Tibial nerve (tissue), 4 donors: ENCODE measurements around the gene KCNQ4. TPM values are rescaled to one million over a fixed set of nuclear protein-coding genes. Genes with fewer than 3 reads are reported as not detected.

Source experiments
- DNase-seq, 2 donors: peaks; one replicate each; pipeline ENCODE4 v3.0.0-alpha.2; 2019; ENCODE audit warnings: low spot score in 2 of 2
- H3K27ac ChIP-seq, 4 donors: fragments of 200-600 bp; sonication (generic) in 3 of 4; one replicate each; pipeline ENCODE4 v1.5.1; 2017 to 2019; ENCODE audit warnings: mild to moderate bottlenecking in 1 of 4
- H3K27me3 ChIP-seq, 2 donors: fragments of 200-600 bp; sonication (generic) in 1 of 2; one replicate each; pipeline versions ENCODE4 v1.5.1 to v1.6.0; 2017 to 2019
- H3K36me3 ChIP-seq, 3 donors: fragments of 200-600 bp; sonication (generic); one replicate each; pipeline ENCODE4 v1.5.1; 2018 to 2019
- H3K4me1 ChIP-seq, 4 donors: fragments of 200-600 bp; sonication (generic) in 3 of 4; one replicate each; pipeline ENCODE4 v1.5.1; 2017 to 2019
- H3K4me3 ChIP-seq, 4 donors: fragments of 200-600 bp; sonication (generic) in 3 of 4; one replicate each; pipeline ENCODE4 v1.5.1; 2017 to 2019; ENCODE audit warnings: mild to moderate bottlenecking in 1 of 4, moderate library complexity in 1 of 4
- H3K9me3 ChIP-seq, 4 donors: fragments of 200-600 bp; sonication (generic) in 3 of 4; one replicate each; pipeline ENCODE4 v1.5.1; 2017 to 2019
- EP300 ChIP-seq, 2 donors: sonication (generic); formaldehyde crosslinking; IDR thresholded peaks; one replicate each; pipeline ENCODE4 v1.6.1; 2017; ENCODE audit warnings: antibody characterized with exemption in 2 of 2, mild to moderate bottlenecking in 1 of 2
- POLR2A ChIP-seq, 2 donors: fragments of 450-650 bp; IDR thresholded peaks; one replicate each; pipeline ENCODE4 v1.6.1; 2017; ENCODE audit warnings: antibody characterized with exemption in 2 of 2, mild to moderate bottlenecking in 2 of 2, moderate library complexity in 2 of 2
- WGBS, 2 donors: methylation state at CpG; one replicate each; pipeline ENCODE4 v1.1.5; 2018; 5-methylcytosine and 5-hydroxymethylcytosine counted together
- total RNA-seq, 4 donors: library from RNA; depleted of rRNA; stranded (reverse); fragments of >200 nt; gene quantifications; one replicate each; pipeline ENCODE4 v1.1.0, GENCODE V29; 2016
- TF ChIP-seq, protein P1 (sequence below), 5 experiments: fragments of 200-600 bp in 3 of 5; fragments of 450-650 bp in 2 of 5; sonication (generic) in 3 of 5; IDR thresholded peaks; one replicate each; pipeline ENCODE4 v1.5.1; 2016 to 2019; ENCODE audit warnings: antibody characterized with exemption in 5 of 5, mild to moderate bottlenecking in 3 of 5, moderate library complexity in 2 of 5

KCNQ4 gene
- total RNA-seq, 4 donors from 2014 or later = 0.22 to 2.1 (median 1.7) TPM

DNA sequence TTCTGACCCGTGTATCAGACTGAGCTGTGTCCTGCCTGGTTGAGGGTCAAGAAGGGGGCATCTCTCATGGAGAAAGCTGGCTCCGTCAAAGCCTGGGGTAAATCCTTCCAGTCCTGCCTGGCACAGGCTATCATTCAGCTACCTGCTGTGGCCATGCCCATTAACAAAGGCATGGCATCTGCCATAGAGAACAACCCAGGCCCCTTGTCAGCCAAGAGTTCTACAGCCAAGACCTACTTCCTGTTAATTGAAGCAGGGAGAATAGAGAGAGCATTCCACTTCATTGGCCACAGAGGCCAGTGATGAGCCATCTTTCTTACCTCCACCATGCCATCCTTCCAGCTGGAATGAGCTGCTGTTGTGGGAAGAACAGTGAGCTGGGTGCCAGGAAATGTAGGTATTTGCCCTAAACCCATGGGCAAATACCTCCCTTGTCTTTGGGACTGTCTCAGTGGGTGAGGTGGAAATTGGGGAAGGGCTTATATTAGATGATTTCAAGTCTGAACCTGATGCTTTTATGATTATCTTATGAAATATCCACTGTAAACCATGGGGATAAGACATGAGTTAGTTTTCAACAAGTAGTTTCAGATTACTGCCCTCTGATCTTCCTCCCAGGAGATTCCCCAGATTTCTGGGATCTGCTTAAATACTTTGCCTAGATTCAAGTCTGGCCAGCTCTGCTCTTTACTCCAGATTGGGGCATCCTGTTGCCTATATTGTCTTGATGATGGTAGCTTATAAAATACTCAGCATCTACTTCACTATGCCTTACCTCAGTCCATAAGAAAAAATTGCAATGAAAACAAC lies 11.2 kb upstream of the KCNQ4 start:
- peaks cover 0 to 13% (median 0%) of the 10 kb centered on the region in 4 donors for H3K9me3 ChIP-seq
- DNase-seq = no peak
- H3K36me3 ChIP-seq = peaks cover 0 to 76% (median 0%) of the 10 kb centered on the region in 3 donors
- H3K4me3 ChIP-seq = no peak overlapping the region
- no peaks in the 10 kb centered on the region for H3K27me3 ChIP-seq
- peaks cover 0 to 13% (median 0%) of the 10 kb centered on the region in 4 donors for H3K4me1 ChIP-seq
- 72 to 78% methylated on average over 2 of the region's 2 CpGs for WGBS, 2 donors
- no peak overlapping the region for H3K27ac ChIP-seq
- TF ChIP-seq, protein P1, sequence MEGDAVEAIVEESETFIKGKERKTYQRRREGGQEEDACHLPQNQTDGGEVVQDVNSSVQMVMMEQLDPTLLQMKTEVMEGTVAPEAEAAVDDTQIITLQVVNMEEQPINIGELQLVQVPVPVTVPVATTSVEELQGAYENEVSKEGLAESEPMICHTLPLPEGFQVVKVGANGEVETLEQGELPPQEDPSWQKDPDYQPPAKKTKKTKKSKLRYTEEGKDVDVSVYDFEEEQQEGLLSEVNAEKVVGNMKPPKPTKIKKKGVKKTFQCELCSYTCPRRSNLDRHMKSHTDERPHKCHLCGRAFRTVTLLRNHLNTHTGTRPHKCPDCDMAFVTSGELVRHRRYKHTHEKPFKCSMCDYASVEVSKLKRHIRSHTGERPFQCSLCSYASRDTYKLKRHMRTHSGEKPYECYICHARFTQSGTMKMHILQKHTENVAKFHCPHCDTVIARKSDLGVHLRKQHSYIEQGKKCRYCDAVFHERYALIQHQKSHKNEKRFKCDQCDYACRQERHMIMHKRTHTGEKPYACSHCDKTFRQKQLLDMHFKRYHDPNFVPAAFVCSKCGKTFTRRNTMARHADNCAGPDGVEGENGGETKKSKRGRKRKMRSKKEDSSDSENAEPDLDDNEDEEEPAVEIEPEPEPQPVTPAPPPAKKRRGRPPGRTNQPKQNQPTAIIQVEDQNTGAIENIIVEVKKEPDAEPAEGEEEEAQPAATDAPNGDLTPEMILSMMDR (IDR thresholded peaks at IDR 0.05) = no peak
- TF ChIP-seq POLR2A (IDR thresholded peaks at IDR 0.05) (no peak), EP300 (IDR thresholded peaks at IDR 0.05) (no peak)

DNA sequence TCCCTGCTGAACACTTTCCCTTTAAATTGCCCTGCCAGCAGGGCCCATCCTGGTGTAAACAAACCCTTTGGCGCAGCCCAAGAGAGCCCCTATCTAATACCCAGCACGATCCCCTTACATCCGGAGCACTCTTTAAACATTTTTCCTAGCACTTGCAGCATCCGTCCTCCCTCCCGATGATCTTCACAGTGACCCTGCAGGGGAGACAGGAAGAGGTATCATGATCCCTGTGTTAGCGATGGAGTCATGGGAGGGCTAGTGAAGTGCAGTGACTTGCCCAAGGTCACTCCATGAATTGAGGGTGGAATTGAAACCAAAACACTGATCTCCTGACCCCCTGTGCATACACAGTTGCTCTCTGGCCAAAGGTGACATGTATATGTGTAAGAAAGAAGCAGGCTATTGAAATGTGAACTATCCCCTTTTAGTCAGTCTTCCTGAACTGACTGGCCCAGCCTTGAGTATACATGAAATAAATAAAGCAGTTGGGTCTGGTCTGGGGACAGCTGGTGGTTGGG lies 9.8 kb upstream of the KCNQ4 start:
- TF ChIP-seq EP300 (IDR thresholded peaks at IDR 0.05) (no peak), POLR2A (IDR thresholded peaks at IDR 0.05) (no peak)
- TF ChIP-seq, protein P1 (IDR thresholded peaks at IDR 0.05) = no peak
- DNase-seq = no peak
- peaks cover 0 to 18% (median 0%) of the 10 kb centered on the region in 4 donors for H3K9me3 ChIP-seq
- peaks cover 0 to 6% (median 0%) of the 10 kb centered on the region in 4 donors for H3K4me1 ChIP-seq
- no peak overlapping the region for H3K27ac ChIP-seq
- H3K4me3 ChIP-seq = no peak overlapping the region
- WGBS, 2 donors = 61% methylated on average over 6 of the region's 6 CpGs
- H3K27me3 ChIP-seq = no peaks in the 10 kb centered on the region
- peaks cover 0 to 68% (median 0%) of the 10 kb centered on the region in 3 donors for H3K36me3 ChIP-seq

DNA sequence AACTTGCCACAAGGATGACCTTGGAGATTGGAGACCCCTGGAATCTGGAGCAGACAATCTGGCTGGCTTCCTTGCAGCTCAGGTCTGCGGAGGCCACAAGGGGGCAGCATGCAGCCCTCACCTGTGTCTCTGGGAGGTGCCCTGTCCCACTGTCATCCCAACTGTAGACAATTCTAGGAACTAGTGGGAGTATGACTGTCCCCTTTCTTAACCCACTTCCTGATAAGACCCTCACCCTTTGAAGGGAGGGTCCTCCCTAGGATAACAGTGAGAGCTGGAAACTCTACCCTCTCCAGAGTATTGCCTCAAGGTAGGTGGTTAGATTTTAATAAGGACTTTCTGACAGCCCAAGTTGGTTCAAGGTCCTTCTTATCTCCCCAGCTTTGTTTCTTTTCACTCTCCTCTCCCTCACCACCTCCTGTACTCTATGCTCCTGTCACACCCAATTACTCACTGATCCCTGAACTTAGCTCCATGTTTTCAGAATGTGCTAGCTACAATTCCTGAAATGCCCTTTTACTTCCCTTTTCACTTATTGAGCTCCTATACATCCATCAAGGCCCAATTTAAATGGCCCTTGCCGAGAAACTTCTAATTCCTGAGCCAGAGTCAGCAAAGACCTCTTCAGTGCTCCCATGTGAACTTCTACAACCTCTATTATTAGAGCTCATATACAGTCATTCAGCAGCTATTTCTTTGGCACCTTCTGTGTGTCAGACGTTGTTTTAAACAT lies 9.2 kb upstream of the KCNQ4 start:
- Histone ChIP-seq H3K27me3 (no peaks in the 10 kb centered on the region), H3K27ac (no peak overlapping the region), H3K9me3 (peaks cover 0 to 18% (median 0%) of the 10 kb centered on the region in 4 donors), H3K4me1 (peaks cover 0 to 6% (median 0%) of the 10 kb centered on the region in 4 donors), H3K36me3 (peaks cover 0 to 63% (median 0%) of the 10 kb centered on the region in 3 donors), H3K4me3 (no peak overlapping the region)
- DNase-seq = peak in 1 of 2 donors; percentile 44
- 29 to 53% methylated on average over 3 of the region's 3 CpGs for whole genome bisulfite sequencing, 2 donors
- no peak for TF ChIP-seq POLR2A (IDR thresholded peaks at IDR 0.05)
- TF ChIP-seq, protein P1 (IDR thresholded peaks at IDR 0.05) = peak; percentile 42 to 65 (median 61)
- TF ChIP-seq EP300 (IDR thresholded peaks at IDR 0.05) = no peak

DNA sequence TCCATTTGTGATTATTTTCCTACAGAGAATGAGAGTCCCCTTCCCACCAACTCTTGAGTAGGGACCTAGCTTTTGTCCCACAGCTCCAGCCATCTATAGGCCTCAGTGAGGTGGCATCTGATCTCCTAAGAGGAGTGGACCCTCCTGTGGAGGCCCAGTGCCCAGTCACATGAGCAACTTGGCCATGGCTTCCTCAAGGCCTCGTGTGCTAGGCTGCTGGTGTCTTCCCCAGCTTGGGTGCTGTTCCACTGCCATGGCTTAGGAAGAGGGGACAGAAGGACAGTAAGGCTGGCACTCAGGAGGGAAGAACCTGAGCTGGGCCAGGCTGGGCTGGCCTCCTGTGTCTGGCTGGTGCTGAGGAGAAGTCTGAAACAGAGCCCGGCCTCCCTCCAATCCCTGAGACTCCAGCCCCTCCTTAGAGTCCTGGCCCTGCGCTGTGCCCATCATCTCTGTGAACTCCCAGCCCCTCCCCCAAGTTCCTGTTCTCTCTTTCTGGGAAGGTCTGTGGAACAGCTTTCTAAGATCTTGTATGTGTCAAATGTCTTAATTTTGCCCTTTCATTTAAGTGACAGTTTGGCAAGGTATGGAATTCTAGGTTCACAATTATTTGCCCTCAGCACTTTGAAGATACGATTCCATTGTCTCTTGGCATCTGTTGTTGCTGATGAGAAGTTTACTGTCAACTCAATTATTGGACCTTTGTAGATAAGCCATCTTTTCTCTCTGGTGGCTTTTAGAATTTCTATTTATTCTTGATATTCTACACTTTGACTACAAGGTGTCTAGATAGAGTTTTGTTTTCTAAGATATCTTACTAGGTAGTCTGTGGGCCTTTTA lies 7.1 kb upstream of the KCNQ4 start:
- no peaks in the 10 kb centered on the region for H3K4me1 ChIP-seq
- no peak overlapping the region for H3K4me3 ChIP-seq
- no peaks in the 10 kb centered on the region for H3K27me3 ChIP-seq
- H3K9me3 ChIP-seq = peaks cover 0 to 18% (median 0%) of the 10 kb centered on the region in 4 donors
- TF ChIP-seq POLR2A (IDR thresholded peaks at IDR 0.05) (no peak), EP300 (IDR thresholded peaks at IDR 0.05) (no peak)
- TF ChIP-seq, protein P1 (IDR thresholded peaks at IDR 0.05) = no peak
- DNase-seq = no peak
- peaks cover 0 to 43% (median 0%) of the 10 kb centered on the region in 3 donors for H3K36me3 ChIP-seq
- 93 to 95% methylated on average over 4 of the region's 4 CpGs for WGBS, 2 donors
- no peak overlapping the region for H3K27ac ChIP-seq
